ENCODE measurements around the gene NUDT5. TPM values are rescaled to one million over a fixed set of nuclear protein-coding genes. Genes with fewer than 3 reads are reported as not detected.

NUDT5 gene
- total RNA-seq, 1 experiment from 2014 or later = 54.0 TPM

- in situ Hi-C loops (cut with HindIII; ENCODE audit: low pct_unique_long_range_greater_than_20kb, low sequenced_read_pairs) = no loop called here
- ChIA-PET POLR2A (interaction anchor here (0.6 kb wide), 1 partner anchor 33 kb away, joined by 7 read pairs; no protein-coding TSS in a partner anchor), CTCF (no interaction called here)
- H3K4me3 ChIP-seq (ENCODE audit: low read depth in 2 of 2, low read length in 2 of 2) = no peak overlapping the region
- DNase-seq (ENCODE audit: low read depth, low spot score) (no peak), ATAC-seq (no peak; the same call in 1 of the 2 replicates)
- no peaks in the 10 kb centered on the region for H3K9me3 ChIP-seq (ENCODE audit: control insufficient read depth, insufficient read depth, low read depth, low read length)
- H3K4me1 ChIP-seq (ENCODE audit: control insufficient read depth, insufficient read depth, low read length) = no peaks in the 10 kb centered on the region
- TF ChIP-seq CTCF (IDR thresholded peaks at IDR 0.05) (no peak), REST (IDR thresholded peaks at IDR 0.05; ENCODE audit: insufficient read depth in 1 of 2, low read depth in 2 of 2, low read length in 1 of 2) (no peak), SIN3A (IDR thresholded peaks at IDR 0.05; ENCODE audit: borderline replicate concordance, insufficient read depth, low read depth, low read length) (no peak), TCF7L2 (IDR thresholded peaks at IDR 0.05; ENCODE audit: low read depth, low read length) (no peak), POLR2AphosphoS5 (IDR thresholded peaks at IDR 0.05; ENCODE audit: low read depth, low read length) (no peak)
- H3K27me3 ChIP-seq (ENCODE audit: control insufficient read depth, insufficient read depth, low read length) = no peaks in the 10 kb centered on the region
- BruUV-seq (replicated peaks) = no TSS peak
- peaks cover 11% of the 10 kb centered on the region; the same call in 1 of the 2 replicates for H3K36me3 ChIP-seq (ENCODE audit: control insufficient read depth, insufficient read depth, low read length)
- no peak overlapping the region for H3K27ac ChIP-seq (ENCODE audit: low read length)
- intact Hi-C loops (cut with micrococcal nuclease; ENCODE audit: unreplicated experiment) = no loop called here
Measured at GRCh38 chr10:12186323-12186722, 9.4 kb downstream of the NUDT5 start.

- DNase-seq (ENCODE audit: low read depth, low spot score) (no peak), ATAC-seq (no peak)
- ChIA-PET CTCF (no interaction called here), POLR2A (no interaction called here)
- H3K27me3 ChIP-seq (ENCODE audit: control insufficient read depth, insufficient read depth, low read length) = no peaks in the 10 kb centered on the region
- H3K36me3 ChIP-seq (ENCODE audit: control insufficient read depth, insufficient read depth, low read length) = peaks cover 11% of the 10 kb centered on the region; the same call in 1 of the 2 replicates
- H3K4me1 ChIP-seq (ENCODE audit: control insufficient read depth, insufficient read depth, low read length) = no peaks in the 10 kb centered on the region
- in situ Hi-C loops (cut with HindIII; ENCODE audit: low pct_unique_long_range_greater_than_20kb, low sequenced_read_pairs) = no loop called here
- H3K4me3 ChIP-seq (ENCODE audit: low read depth in 2 of 2, low read length in 2 of 2) = no peak overlapping the region
- no peak for TF ChIP-seq TCF7L2 (IDR thresholded peaks at IDR 0.05; ENCODE audit: low read depth, low read length)
- TF ChIP-seq REST (IDR thresholded peaks at IDR 0.05; ENCODE audit: insufficient read depth in 1 of 2, low read depth in 2 of 2, low read length in 1 of 2) = no peak
- TF ChIP-seq SIN3A (IDR thresholded peaks at IDR 0.05; ENCODE audit: borderline replicate concordance, insufficient read depth, low read depth, low read length) = no peak
- no peak for TF ChIP-seq POLR2AphosphoS5 (IDR thresholded peaks at IDR 0.05; ENCODE audit: low read depth, low read length)
- no peak for TF ChIP-seq CTCF (IDR thresholded peaks at IDR 0.05)
- intact Hi-C loops (cut with micrococcal nuclease; ENCODE audit: unreplicated experiment) = no loop called here
- no peak overlapping the region for H3K27ac ChIP-seq (ENCODE audit: low read length)
- H3K9me3 ChIP-seq (ENCODE audit: control insufficient read depth, insufficient read depth, low read depth, low read length) = no peaks in the 10 kb centered on the region
- BruUV-seq (replicated peaks) = no TSS peak
Measured at GRCh38 chr10:12184165-12184564, 11.5 kb downstream of the NUDT5 start.
